ENCODE data around the gene THRAP3.

DNA sequence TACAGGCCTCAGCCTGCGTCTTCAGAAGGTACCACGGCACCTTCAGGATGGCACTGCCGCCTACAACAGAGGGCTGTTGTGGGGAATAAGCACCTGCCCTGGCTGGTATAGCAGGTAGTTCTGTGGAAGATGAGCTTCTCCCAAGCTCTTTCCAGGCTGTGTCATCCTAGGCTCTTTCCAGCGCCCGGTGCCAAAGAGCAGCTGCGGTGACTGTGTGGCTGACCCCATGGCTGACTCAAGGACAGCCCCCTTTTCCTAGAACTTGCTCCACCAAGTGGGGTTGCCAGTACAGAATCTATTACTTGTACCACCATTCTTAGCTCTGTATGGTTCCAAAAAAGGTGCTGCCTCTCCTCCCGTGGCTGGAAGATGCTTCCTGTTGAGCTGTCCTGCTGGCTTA, 121.1 kb downstream of the THRAP3 start:
- TF ChIP-seq, protein P1, sequence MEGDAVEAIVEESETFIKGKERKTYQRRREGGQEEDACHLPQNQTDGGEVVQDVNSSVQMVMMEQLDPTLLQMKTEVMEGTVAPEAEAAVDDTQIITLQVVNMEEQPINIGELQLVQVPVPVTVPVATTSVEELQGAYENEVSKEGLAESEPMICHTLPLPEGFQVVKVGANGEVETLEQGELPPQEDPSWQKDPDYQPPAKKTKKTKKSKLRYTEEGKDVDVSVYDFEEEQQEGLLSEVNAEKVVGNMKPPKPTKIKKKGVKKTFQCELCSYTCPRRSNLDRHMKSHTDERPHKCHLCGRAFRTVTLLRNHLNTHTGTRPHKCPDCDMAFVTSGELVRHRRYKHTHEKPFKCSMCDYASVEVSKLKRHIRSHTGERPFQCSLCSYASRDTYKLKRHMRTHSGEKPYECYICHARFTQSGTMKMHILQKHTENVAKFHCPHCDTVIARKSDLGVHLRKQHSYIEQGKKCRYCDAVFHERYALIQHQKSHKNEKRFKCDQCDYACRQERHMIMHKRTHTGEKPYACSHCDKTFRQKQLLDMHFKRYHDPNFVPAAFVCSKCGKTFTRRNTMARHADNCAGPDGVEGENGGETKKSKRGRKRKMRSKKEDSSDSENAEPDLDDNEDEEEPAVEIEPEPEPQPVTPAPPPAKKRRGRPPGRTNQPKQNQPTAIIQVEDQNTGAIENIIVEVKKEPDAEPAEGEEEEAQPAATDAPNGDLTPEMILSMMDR (conservative IDR thresholded peaks at IDR 0.05; ENCODE audit: low read depth, low read length), result no peak
- no peak for TF ChIP-seq EZH2phosphoT487 (IDR thresholded peaks at IDR 0.05; ENCODE audit: borderline replicate concordance, low read length)

All from PC-3 (cell line).